Epithelial cell of esophagus (primary cell): ENCODE results near the gene RCOR1.
"Not testable (repeated sequence)": the region's sequence is repeated elsewhere in the genome, so short reads cannot be mapped to it uniquely, and the experiment has no call there.

Experiments
- DNase-seq: peaks from one replicate; pipeline ENCODE4 v3.0.0; 2010; ENCODE audit warnings: low read depth
- H3K4me3 ChIP-seq: 2 replicates; pipeline ENCODE4 v1.5.1; 2011; ENCODE audit warnings: mild to moderate bottlenecking, low read length, control low read depth
- CTCF ChIP-seq: IDR thresholded peaks from 2 replicates; pipeline ENCODE4 v1.5.1; 2011; ENCODE audit warnings: low read depth, mild to moderate bottlenecking, low read length, control low read depth, inconsistent platforms; ENCODE audit not compliant: insufficient read depth; ENCODE audit errors: missing control alignments

RCOR1 gene

DNA sequence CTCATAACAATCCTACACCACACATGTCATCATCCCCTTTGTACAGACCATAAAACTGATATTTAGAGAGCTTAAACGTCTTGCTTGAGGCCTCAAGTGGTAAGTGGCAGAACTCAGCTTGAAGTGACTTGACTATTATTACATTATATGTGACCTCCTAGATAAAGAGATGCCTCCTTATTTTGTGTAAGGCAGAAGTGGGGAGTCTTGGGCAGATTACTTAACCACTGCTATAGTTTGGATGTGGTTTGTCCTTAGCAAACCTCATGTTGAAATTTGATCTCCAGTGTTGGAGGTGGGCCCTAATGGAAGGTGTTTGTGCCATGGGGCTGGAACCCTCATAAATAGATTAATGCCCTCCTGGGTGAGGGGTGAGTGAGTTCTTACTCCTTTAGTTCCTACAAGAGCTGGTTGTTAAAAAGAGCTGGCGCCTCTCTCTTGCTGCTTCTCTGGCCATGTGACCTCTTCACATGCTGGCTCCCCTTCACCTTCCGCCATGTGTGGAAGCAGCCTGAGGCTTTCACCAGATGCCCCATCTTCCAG is 37.4 kb downstream of the RCOR1 start:
- DNase-seq: no peak
- H3K4me3 ChIP-seq: no peak overlapping the region
- no peak for TF ChIP-seq CTCF

- no peak for TF ChIP-seq CTCF
- DNase-seq: no peak
- no peak overlapping the region for H3K4me3 ChIP-seq
Observed at GRCh38 chr14:102630405-102630804, 38.0 kb downstream of the RCOR1 start.

DNA sequence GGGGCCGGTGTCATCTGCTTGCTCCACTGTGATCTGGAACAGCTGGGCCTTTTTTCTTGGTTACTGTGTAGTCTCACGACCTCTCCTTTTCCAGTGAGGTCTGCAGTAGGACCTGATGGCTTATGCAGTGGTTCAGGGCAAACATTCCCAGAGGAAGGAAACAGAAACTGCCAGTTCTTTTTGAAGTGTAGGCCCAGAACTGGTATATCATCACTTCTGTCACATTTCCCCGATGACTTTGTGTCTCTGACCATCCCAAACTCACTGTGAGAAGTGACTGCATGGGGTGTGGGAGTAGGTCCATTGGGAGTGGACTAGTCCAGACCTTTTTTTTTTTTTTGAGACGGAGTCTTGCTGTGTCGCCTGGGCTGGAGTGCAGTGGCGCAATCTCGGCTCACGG is 38.4 kb downstream of the RCOR1 start:
- no peak for TF ChIP-seq CTCF
- no peak overlapping the region for H3K4me3 ChIP-seq
- DNase-seq: no peak

- no peak for DNase-seq
- no peak for TF ChIP-seq CTCF
- no peak overlapping the region for H3K4me3 ChIP-seq
Observed at GRCh38 chr14:102633906-102634595, 41.6 kb downstream of the RCOR1 start.

DNA sequence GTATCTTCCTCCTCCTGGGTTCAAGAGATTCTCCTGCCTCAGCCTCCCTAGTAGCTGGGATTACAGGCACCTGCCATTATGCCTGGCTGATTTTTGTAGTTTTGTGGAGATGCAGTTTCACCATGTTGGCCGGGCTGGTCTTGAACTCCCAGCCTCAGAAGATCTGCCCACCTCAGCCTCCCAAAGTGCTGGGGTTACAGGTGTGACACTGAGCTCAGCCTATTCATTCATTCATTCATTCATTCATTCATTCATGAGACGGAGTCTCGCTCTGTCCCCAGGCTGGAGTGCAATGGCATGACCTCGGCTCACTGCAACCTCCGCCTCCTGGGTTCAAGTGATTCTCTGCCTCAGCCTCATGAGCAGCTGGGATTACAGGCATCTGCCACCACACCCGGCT is 47.2 kb downstream of the RCOR1 start:
- DNase-seq, H3K4me3 ChIP-seq: not testable (repeated sequence)

DNA sequence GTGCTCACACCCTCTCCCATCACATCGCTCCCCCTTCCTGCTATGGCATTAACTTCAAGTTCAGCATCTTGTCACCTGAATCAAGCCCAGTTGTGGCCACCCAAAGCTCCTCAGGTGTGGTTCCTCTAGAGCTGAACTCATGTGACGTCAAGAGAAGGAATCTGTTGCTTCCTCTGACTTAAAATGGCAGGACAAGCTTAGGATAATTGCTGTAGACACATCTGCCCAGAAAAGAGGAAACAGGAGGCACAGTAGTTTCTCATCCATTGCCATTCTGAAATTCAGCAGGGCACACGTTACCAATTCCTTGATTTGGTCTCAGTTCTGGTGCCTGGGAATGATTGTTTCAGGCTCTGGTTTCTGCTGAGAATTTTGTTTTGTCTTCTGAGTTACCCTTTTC is 52.1 kb downstream of the RCOR1 start:
- no peak for TF ChIP-seq CTCF
- no peak overlapping the region for H3K4me3 ChIP-seq
- no peak for DNase-seq

GRCh38 chr14:102645746-102646440 is 53.4 kb downstream of the RCOR1 start:
- DNase-seq: no peak
- TF ChIP-seq CTCF: no peak
- H3K4me3 ChIP-seq: no peak overlapping the region
